GM10266 (cell line): Measurements from ENCODE around the gene PIM2.

Experiments used
- DNase-seq: peaks from one replicate; pipeline ENCODE4 v3.0.0; 2012; ENCODE audit errors: extremely low spot score
- TF ChIP-seq, protein P1 (sequence below): IDR thresholded peaks from 2 replicates; pipeline ENCODE4 v1.5.1; 2012; ENCODE audit warnings: mild to moderate bottlenecking, low read depth; ENCODE audit not compliant: control insufficient read depth, insufficient read depth; ENCODE audit errors: missing control alignments

Gene PIM2

DNA sequence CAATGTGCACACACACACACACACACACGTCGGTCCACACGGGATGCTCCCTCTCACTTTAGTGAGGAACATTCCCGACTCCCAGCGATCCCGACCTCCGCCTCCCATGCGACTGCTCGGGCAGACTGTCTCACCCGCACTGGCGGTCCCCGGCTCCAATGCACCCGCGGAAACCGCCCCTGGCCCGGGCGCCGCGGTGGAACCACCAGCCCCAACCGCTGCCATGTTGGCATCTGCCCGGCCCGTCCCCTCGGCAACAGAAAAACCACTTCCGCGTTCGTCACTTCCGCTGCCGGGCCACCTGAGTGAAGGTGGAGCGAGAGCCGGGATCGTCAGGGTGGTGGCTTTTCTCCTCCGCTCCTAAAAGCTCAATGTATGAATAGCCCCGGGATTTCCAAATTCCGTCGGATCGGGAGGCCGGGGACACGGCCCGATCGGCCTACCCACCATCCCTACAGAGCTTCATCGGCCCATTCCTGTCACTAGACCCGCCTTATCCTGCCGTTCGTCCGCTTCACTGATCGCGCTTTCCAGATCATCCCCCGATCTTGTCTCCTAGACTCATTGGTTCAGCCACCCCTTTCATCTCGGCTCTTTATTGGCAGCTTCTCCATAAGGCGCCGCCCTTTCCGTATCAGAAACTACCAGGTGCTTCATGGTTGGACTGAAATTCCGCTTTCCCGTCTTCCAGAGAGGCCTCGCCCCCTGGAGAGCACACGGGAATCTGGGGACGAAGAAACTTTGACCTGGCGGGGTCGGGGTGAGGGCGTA, 7.2 kb downstream of the PIM2 start, which contains the start of gene SLC35A2:
SLC35A2 (minus strand) TSS at position 235 of the 771 bp plus-strand sequence; CDS start at position 225, 10 bp downstream.
- peak; percentile 63 for DNase-seq
- TF ChIP-seq, protein P1, sequence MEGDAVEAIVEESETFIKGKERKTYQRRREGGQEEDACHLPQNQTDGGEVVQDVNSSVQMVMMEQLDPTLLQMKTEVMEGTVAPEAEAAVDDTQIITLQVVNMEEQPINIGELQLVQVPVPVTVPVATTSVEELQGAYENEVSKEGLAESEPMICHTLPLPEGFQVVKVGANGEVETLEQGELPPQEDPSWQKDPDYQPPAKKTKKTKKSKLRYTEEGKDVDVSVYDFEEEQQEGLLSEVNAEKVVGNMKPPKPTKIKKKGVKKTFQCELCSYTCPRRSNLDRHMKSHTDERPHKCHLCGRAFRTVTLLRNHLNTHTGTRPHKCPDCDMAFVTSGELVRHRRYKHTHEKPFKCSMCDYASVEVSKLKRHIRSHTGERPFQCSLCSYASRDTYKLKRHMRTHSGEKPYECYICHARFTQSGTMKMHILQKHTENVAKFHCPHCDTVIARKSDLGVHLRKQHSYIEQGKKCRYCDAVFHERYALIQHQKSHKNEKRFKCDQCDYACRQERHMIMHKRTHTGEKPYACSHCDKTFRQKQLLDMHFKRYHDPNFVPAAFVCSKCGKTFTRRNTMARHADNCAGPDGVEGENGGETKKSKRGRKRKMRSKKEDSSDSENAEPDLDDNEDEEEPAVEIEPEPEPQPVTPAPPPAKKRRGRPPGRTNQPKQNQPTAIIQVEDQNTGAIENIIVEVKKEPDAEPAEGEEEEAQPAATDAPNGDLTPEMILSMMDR: no peak

DNA sequence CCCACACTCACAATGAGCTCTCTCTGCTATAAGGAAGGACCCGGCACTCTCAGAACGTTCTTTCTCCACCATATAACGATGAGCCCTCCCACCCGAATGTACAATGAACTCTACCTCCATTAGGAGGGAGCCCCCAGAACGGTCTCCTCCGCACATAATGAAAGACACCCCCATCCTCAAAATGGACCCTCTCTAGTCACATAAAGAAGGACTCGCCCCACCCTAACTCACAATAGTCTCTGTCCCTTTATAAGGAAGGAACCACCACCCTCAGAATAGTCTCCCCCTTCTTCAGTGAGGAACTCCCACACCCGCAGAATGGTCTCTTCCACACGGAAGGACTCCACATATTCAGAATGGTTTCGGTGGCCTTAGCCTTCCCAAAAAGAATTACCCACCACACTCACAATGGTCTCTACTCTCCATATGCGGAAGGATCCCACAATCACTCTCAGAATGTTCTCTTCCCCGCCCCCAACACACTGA, 7.9 kb downstream of the PIM2 start:
- TF ChIP-seq, protein P1: no peak
- DNase-seq: no peak

DNA sequence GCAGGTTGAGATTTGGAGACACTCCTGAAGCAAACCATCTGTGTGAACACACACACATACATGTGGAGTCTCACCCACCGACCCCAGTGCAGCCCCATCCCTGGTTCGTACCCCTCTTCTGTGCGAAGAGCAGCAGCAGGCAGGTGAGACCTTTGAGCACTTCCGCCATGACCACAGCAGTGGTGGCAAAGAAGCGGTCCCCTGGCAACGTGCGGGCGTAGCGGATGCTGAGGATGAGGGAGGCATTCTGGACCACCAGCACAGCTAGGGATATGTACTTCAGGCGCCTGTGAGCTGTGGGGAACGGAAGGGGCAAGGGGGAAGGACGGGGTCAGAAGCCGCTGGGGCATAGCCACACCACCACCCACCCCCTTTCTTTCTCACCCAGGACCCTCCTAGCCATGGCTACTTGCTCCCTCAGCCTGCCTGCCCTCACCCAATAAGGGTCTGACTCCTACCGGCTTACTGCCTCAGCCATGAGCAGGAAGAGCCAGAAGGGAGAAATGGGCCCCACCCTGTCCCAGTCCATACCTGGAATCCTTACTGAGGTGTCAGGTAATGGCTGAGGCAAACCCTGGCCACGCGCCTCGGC, 9.0 kb downstream of the PIM2 start:
- TF ChIP-seq, protein P1: no peak
- no peak for DNase-seq

DNA sequence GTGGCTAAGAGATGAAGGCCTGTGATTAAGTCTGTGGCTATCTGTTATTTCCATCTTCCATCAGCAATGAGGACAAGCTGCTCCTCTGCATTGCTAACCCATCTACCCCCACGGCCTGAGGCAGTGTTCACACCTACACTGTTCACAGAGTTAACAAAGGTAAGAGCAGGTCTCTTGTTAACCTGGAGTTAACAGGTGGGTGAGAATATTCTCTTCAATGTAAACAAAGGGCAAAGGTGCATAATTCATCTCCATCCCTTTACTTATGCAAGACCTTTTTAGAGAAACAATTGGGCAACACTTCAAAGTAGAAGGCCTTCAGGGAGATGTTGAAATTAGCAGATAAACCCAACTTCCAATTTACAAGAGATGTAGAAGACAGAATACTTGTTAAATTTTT, 10.2 kb downstream of the PIM2 start:
- TF ChIP-seq, protein P1: no peak

DNA sequence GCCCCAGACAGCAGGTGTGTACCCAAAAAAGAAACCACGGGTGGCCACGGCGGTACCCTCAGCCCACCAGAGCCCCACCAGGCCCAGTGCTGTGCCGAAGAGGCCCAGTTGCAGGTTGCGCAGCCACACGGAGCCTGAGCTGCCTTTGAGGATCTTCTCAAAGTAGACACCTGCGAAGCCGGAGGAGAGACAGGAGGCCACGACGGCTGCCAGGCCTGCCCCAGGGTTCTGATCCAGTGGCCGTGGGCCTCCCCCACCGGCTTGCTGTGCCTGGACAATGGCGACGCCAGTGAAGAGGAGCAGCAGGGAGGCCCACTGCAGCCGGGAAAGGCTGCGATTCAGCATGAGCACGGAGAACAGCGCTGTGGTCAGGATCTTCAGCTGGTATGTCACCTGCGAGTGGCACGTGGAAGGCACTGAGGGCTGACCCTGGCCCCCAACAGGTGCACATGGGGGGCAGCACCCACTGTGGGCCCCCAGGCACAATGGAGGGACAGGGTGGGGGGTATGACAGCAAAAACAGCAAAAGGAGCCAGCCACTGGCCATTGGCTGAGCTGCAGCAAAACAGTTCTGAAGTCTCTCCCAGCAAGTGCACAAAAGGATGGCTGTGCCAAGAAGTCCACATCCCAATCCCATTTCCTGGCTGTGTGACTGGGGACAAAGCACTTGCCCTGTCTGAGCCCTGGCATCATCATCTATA, 13.6 kb downstream of the PIM2 start:
- no peak for DNase-seq
- TF ChIP-seq, protein P1: no peak

More for the DNA sequence above, 10.2 kb downstream of the PIM2 start:
- DNase-seq: no peak

DNA sequence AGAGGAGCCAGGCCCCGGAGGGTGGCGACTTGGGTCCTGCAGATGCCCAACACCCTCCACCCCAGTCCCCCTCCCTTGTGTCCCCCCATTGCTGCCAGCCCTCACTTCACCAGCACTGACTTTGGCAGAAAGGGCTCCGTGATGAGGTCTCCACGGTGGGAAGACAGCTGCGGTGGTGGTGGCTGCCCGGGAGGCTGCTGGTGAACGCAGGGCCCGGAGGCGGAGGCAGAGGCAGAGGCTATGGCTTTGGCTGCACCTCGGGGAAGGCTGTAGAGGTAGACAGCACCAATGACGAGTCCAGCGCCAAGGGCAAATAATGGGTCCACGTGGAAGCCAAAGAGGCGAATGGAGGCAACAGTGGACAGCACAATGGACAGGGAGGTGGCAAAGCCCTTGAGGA, 14.2 kb downstream of the PIM2 start:
- DNase-seq: no peak
- TF ChIP-seq, protein P1: no peak
